Activated B cell treated with CpG ODN at 0.5 μM for 24 hours (primary cell): Measurements from ENCODE around the gene METTL24. TPM values are rescaled to one million over a fixed set of nuclear protein-coding genes. Genes with fewer than 3 reads are reported as not detected.

Source experiments
- ATAC-seq: fragments of 200-7000 bp; cut with Tn5 transposase; one replicate; pipeline ENCODE4 v1.10.0; 2021; ENCODE audit warnings: low read depth, mild to moderate bottlenecking, moderate library complexity
- CTCF ChIA-PET: fragments of 350-600 bp; sonication (Branson Sonifier 250); formaldehyde crosslinking; loops from one replicate; lab custom pipeline; 2021; ENCODE audit warnings: antibody characterized with exemption; lab: Charles Lee
- POLR2A ChIA-PET: fragments of 350-600 bp; sonication (Branson Sonifier 250); formaldehyde crosslinking; loops from one replicate; lab custom pipeline; 2021; ENCODE audit warnings: antibody characterized with exemption; lab: Charles Lee
- DNase-seq: peaks from one replicate; pipeline ENCODE4 v3.0.0; 2022
- H3K27ac Mint-ChIP-seq: one replicate; pipeline ENCODE4 v1.8.0; 2020; ENCODE audit warnings: mixed read lengths
- H3K27me3 Mint-ChIP-seq: one replicate; pipeline ENCODE4 v1.8.0; 2021; ENCODE audit warnings: mixed read lengths
- H3K36me3 Mint-ChIP-seq: one replicate; pipeline ENCODE4 v1.8.0; 2021; ENCODE audit warnings: low read depth, mixed read lengths
- H3K4me1 Mint-ChIP-seq: one replicate; pipeline ENCODE4 v1.8.0; 2021; ENCODE audit warnings: mixed read lengths
- H3K4me3 Mint-ChIP-seq: one replicate; pipeline ENCODE4 v1.8.0; 2020; ENCODE audit warnings: mild to moderate bottlenecking, mixed read lengths
- H3K9me3 Mint-ChIP-seq: one replicate; pipeline ENCODE4 v1.8.0; 2020; ENCODE audit warnings: mixed read lengths
- intact Hi-C: fragments of 100-400 bp; cut with micrococcal nuclease; formaldehyde crosslinking; loops from one replicate; pipeline ENCODE4 v1.15.1; 2024
- total RNA-seq: library from RNA; stranded (reverse); gene quantifications from 2 replicates; pipeline ENCODE4 v1.2.3, GENCODE V29; 2022
- TF ChIP-seq, protein P1 (sequence below): fragments of 200-600 bp; IDR thresholded peaks from one replicate; pipeline ENCODE4 v1.8.0; 2022; ENCODE audit warnings: antibody characterized with exemption, mild to moderate bottlenecking

Gene METTL24
- total RNA-seq, 1 donor from 2014 or later: not detected

DNA sequence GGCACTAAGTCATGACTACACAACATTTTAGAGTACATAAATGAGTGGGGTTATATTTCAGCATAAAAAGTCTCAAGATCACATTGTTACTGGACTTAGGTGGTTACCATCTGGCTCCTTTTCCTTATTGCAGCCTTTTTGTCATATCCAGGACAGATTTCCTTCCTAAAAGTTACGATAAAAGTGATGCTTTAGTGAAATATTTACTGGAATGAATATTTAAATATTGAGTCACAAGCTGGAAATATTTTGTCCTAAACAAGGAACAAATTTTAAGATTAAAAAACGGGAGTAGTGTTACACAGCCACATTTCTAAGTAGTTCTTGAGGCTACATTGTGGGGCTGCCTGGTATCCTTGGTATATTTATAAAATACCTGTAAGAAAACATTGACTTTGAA lies 125.7 kb downstream of the METTL24 start:
- ATAC-seq (no peak), DNase-seq (no peak)
- ChIA-PET CTCF (no interaction called here), POLR2A (no interaction called here)
- Mint-ChIP-seq H3K4me1 (peaks cover 13% of the 10 kb centered on the region), H3K27me3 (no peaks in the 10 kb centered on the region), H3K4me3 (no peak overlapping the region), H3K27ac (peak overlapping the region; percentile 63), H3K9me3 (no peaks in the 10 kb centered on the region), H3K36me3 (peaks cover 33% of the 10 kb centered on the region)
- intact Hi-C loops: no loop called here
- TF ChIP-seq, protein P1, sequence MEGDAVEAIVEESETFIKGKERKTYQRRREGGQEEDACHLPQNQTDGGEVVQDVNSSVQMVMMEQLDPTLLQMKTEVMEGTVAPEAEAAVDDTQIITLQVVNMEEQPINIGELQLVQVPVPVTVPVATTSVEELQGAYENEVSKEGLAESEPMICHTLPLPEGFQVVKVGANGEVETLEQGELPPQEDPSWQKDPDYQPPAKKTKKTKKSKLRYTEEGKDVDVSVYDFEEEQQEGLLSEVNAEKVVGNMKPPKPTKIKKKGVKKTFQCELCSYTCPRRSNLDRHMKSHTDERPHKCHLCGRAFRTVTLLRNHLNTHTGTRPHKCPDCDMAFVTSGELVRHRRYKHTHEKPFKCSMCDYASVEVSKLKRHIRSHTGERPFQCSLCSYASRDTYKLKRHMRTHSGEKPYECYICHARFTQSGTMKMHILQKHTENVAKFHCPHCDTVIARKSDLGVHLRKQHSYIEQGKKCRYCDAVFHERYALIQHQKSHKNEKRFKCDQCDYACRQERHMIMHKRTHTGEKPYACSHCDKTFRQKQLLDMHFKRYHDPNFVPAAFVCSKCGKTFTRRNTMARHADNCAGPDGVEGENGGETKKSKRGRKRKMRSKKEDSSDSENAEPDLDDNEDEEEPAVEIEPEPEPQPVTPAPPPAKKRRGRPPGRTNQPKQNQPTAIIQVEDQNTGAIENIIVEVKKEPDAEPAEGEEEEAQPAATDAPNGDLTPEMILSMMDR: no peak

DNA sequence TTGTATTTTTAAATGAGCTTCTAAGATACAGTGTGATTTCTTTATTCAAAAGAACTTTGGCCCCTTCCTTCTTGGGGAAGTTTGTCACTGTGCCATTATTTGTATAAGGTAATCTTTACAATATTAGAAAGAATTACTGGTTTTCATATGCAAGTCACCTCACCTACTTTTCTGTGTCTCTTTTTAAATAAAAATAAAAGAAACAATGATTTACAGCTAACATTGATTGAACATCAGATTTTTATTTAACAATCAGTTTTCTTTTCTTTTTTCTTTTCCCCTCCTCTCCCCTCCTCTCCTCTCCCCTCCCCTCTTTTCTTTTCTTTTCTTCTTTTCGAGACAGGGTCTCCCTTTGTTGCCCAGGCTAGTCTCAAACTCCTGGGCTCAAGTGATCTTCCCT lies 131.9 kb downstream of the METTL24 start:
- no peaks in the 10 kb centered on the region for H3K27me3 Mint-ChIP-seq
- peaks cover 65% of the 10 kb centered on the region for H3K36me3 Mint-ChIP-seq
- no peaks in the 10 kb centered on the region for H3K4me1 Mint-ChIP-seq
- DNase-seq (no peak), ATAC-seq (no peak)
- no peak overlapping the region for H3K4me3 Mint-ChIP-seq
- no peaks in the 10 kb centered on the region for H3K9me3 Mint-ChIP-seq
- no peak overlapping the region for H3K27ac Mint-ChIP-seq
- ChIA-PET CTCF (no interaction called here), POLR2A (no interaction called here)
- intact Hi-C loops: no loop called here
- TF ChIP-seq, protein P1: no peak

DNA sequence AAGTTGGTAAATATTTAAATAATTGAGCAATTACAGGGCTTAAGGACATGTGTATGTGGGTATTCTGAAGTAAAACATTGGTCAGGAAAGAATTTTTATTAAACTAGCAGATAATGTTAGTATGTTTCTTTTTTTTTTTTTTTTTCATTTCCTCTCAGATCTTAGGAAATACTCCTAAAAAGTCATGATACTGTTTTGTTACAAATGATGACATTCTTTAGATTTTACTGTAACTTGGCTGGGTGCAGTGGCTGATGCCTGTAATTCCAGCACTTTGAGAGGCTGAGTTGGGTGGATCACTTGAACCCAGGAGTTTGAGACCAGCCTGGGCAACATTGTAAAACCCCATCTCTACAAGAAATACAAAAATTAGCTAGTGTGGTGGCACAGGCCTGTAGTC lies 136.4 kb downstream of the METTL24 start:
- Mint-ChIP-seq H3K4me1 (no peaks in the 10 kb centered on the region), H3K27ac (no peak overlapping the region), H3K9me3 (no peaks in the 10 kb centered on the region), H3K36me3 (peaks cover 77% of the 10 kb centered on the region), H3K27me3 (no peaks in the 10 kb centered on the region), H3K4me3 (no peak overlapping the region)
- ChIA-PET CTCF (no interaction called here), POLR2A (no interaction called here)
- no peak for DNase-seq
- intact Hi-C loops: loop anchor here (2.0 kb wide), 1 partner anchor 15 kb away; no protein-coding TSS in a partner anchor
- TF ChIP-seq, protein P1: no peak
- ATAC-seq: no peak

DNA sequence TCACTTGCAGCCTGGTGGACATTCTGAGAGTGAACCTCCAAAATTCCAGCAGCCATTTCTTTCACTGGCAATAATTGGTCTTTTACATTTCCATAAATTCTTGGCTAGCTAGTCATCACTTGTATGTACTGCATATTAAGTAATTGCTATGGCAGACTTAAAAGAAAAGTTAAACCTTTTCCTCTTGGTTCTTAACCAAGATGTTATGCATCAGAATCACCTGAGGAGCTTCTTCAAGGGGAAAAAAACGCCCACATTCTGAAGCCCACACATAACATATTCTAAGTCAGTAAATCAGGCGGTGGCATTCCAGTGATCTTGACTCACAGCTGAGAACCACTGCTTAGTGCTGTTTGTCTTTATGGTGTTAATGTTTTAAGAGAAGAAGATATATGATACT lies 140.9 kb downstream of the METTL24 start:
- intact Hi-C loops: no loop called here
- H3K36me3 Mint-ChIP-seq: peaks cover 81% of the 10 kb centered on the region
- TF ChIP-seq, protein P1: no peak
- H3K27ac Mint-ChIP-seq: no peak overlapping the region
- ChIA-PET POLR2A (no interaction called here), CTCF (no interaction called here)
- DNase-seq (no peak), ATAC-seq (no peak)
- H3K4me3 Mint-ChIP-seq: no peak overlapping the region
- H3K4me1 Mint-ChIP-seq: peaks cover 18% of the 10 kb centered on the region
- H3K9me3 Mint-ChIP-seq: no peaks in the 10 kb centered on the region
- no peaks in the 10 kb centered on the region for H3K27me3 Mint-ChIP-seq

DNA sequence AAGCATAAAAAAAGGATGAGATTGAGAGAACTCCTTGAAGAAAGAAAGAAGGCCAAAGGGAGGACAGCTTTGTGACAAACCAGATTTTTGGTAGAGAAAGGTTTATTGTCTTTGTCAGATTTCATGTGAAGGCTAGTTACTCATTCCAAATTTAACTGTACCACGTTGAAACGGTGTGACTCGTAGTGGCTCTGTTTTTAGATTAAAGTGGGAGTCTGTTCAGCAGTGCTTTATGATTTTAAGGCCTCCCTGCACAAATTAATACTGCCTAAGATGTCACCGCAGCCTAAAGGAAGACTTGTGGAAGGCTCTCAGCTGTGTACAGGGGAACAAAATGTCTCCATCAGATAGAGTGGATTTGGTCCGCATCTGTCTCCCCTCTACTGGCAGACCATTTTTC lies 142.0 kb downstream of the METTL24 start:
- peak overlapping the region; percentile 38 for H3K27ac Mint-ChIP-seq
- H3K27me3 Mint-ChIP-seq: no peaks in the 10 kb centered on the region
- TF ChIP-seq, protein P1: no peak
- peaks cover 80% of the 10 kb centered on the region for H3K36me3 Mint-ChIP-seq
- ChIA-PET CTCF (interaction anchor here (3.3 kb wide), 1 partner anchor 37 kb away, joined by 11 read pairs; the partner anchor contains the start of gene WASF1), POLR2A (interaction anchor here (0.7 kb wide), 1 partner anchor 32 kb away, joined by 3 read pairs; no protein-coding TSS in a partner anchor)
- no peak for ATAC-seq
- intact Hi-C loops: no loop called here
- peaks cover 22% of the 10 kb centered on the region for H3K4me1 Mint-ChIP-seq
- H3K4me3 Mint-ChIP-seq: no peak overlapping the region
- no peak for DNase-seq
- no peaks in the 10 kb centered on the region for H3K9me3 Mint-ChIP-seq
